Fibroblast of lung (primary cell): ENCODE data around the gene KIF6.

Experiments
- CTCF ChIP-seq, 2 donors: IDR thresholded peaks in 1 of 2; conservative IDR thresholded peaks in 1 of 2; 1 replicate in 1 of 2; 2 replicates in 1 of 2; pipeline ENCODE4 v1.5.1; 2011 to 2012; ENCODE audit warnings: low read length in 2 of 2, control low read depth in 1 of 2, inconsistent platforms in 1 of 2, low read depth in 1 of 2, mild to moderate bottlenecking in 1 of 2
- EZH2 ChIP-seq: IDR thresholded peaks from 2 replicates; pipeline ENCODE4 v1.5.1; 2012; ENCODE audit warnings: low read length, control low read depth, mild to moderate bottlenecking; ENCODE audit errors: missing control alignments

DNA sequence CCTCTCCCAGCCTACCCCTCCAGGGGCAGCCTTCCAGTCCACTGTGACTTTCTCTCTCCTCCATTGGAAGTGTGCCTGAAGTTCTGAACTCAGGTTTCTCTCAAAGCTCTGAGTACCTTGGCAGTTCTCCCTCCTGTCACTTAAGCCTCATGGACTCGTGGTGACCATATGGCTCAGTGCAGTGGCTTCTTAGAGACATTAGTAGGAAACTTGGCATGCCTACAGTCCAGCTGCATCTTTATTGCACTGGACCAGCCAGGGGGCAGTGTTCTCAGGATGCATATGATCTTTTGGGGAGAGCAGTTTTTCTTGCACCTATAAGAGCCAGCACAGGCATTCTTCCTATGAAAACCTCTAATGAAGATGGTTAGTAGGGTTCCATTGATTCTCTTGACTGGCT is 355.2 kb downstream of the KIF6 start:
- TF ChIP-seq CTCF (conservative IDR thresholded peaks at IDR 0.05 in 1 of 2, IDR thresholded peaks at IDR 0.05 in 1 of 2; ENCODE audit: low read depth in 1 of 2, low read length in 2 of 2) (peak; percentile 20 to 26), EZH2 (no peak)
